Osteoblast (primary cell): ENCODE data around the gene PARL. TPM values are rescaled to one million over a fixed set of nuclear protein-coding genes. Genes with fewer than 3 reads are reported as not detected.

ENCODE experiments used
- DNase-seq: peaks from one replicate; pipeline ENCODE4 v3.0.0; 2011; ENCODE audit warnings: low spot score, mixed read lengths; ENCODE audit not compliant: insufficient read length; ENCODE audit errors: missing footprints
- H2AFZ ChIP-seq: 2 replicates; pipeline ENCODE4 v1.6.0; 2011; ENCODE audit warnings: mild to moderate bottlenecking, low read length
- H3K27ac ChIP-seq: 2 replicates; pipeline ENCODE4 v1.5.1; 2011; ENCODE audit warnings: mild to moderate bottlenecking, low read depth, low read length, moderate library complexity
- H3K27me3 ChIP-seq: 2 replicates; pipeline ENCODE4 v1.6.0; 2012; ENCODE audit warnings: mild to moderate bottlenecking, control low read depth, inconsistent platforms, low read length, moderate library complexity; ENCODE audit not compliant: insufficient read depth
- H3K36me3 ChIP-seq: 2 replicates; pipeline ENCODE4 v1.5.1; 2011; ENCODE audit warnings: mild to moderate bottlenecking, low read length, control low read depth, moderate library complexity; ENCODE audit not compliant: insufficient read depth
- H3K4me1 ChIP-seq: 2 replicates; pipeline ENCODE4 v1.5.1; 2011; ENCODE audit warnings: mild to moderate bottlenecking, low read length, control low read depth, moderate library complexity; ENCODE audit not compliant: insufficient read depth
- H3K4me2 ChIP-seq: 2 replicates; pipeline ENCODE4 v1.6.0; 2011; ENCODE audit warnings: mild to moderate bottlenecking, low read length; ENCODE audit not compliant: insufficient read depth
- H3K4me3 ChIP-seq: fragments of 200-600 bp; sonication (generic); 3 replicates; pipeline ENCODE4 v1.5.1; 2012; ENCODE audit warnings: mild to moderate bottlenecking, low read length, inconsistent platforms; ENCODE audit not compliant: insufficient read depth
- H3K79me2 ChIP-seq: 2 replicates; pipeline ENCODE4 v1.6.0; 2012; ENCODE audit warnings: mild to moderate bottlenecking, low read length, control low read depth, inconsistent platforms; ENCODE audit not compliant: insufficient read depth
- H3K9me3 ChIP-seq: 2 replicates; pipeline ENCODE4 v1.5.1; 2011; ENCODE audit warnings: low read depth, low read length, control low read depth
- H4K20me1 ChIP-seq: 2 replicates; pipeline ENCODE4 v1.6.0; 2012; ENCODE audit warnings: mild to moderate bottlenecking, low read length, control low read depth; ENCODE audit not compliant: insufficient read depth
- total RNA-seq: library from RNA; depleted of rRNA; stranded (reverse); fragments of >200 nt; gene quantifications from 2 replicates; pipeline ENCODE4 v1.2.3, GENCODE V29; 2012
- TF ChIP-seq, protein P1 (sequence below): IDR thresholded peaks from 2 replicates; pipeline ENCODE4 v1.5.1; 2011; ENCODE audit warnings: mild to moderate bottlenecking, low read depth, low read length, moderate library complexity; ENCODE audit errors: extremely low read depth

Gene PARL
- total RNA-seq, 1 donor = 34.0 TPM

DNA sequence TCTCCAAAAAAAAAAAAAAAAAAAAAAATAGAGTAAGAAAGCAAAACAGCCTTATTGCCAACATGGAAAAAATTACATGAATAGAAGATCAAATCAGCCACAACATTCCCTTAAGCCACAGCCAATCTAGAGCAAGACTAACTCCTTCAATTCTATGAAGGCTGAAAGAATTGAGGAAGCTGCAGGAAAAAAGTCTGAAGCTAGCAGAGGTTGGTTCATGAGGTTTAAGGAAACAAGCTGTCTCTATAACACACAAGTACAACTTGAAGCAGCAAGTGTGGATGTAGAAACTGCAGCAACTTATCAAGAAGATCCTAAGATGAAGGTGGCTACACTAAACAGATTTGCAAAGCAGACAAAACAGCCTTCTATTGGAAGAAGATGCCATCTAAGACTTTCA is 9.3 kb downstream of the PARL start:
- H3K79me2 ChIP-seq = peaks cover 97% of the 10 kb centered on the region
- no peak overlapping the region for H2AFZ ChIP-seq
- no peak overlapping the region for H3K4me3 ChIP-seq
- TF ChIP-seq, protein P1, sequence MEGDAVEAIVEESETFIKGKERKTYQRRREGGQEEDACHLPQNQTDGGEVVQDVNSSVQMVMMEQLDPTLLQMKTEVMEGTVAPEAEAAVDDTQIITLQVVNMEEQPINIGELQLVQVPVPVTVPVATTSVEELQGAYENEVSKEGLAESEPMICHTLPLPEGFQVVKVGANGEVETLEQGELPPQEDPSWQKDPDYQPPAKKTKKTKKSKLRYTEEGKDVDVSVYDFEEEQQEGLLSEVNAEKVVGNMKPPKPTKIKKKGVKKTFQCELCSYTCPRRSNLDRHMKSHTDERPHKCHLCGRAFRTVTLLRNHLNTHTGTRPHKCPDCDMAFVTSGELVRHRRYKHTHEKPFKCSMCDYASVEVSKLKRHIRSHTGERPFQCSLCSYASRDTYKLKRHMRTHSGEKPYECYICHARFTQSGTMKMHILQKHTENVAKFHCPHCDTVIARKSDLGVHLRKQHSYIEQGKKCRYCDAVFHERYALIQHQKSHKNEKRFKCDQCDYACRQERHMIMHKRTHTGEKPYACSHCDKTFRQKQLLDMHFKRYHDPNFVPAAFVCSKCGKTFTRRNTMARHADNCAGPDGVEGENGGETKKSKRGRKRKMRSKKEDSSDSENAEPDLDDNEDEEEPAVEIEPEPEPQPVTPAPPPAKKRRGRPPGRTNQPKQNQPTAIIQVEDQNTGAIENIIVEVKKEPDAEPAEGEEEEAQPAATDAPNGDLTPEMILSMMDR = no peak
- H4K20me1 ChIP-seq = peaks cover 53% of the 10 kb centered on the region
- H3K27ac ChIP-seq = no peak overlapping the region
- H3K9me3 ChIP-seq = no peaks in the 10 kb centered on the region
- DNase-seq = no peak
- no peaks in the 10 kb centered on the region for H3K27me3 ChIP-seq
- no peaks in the 10 kb centered on the region for H3K36me3 ChIP-seq
- H3K4me2 ChIP-seq = no peak overlapping the region
- H3K4me1 ChIP-seq = no peaks in the 10 kb centered on the region

DNA sequence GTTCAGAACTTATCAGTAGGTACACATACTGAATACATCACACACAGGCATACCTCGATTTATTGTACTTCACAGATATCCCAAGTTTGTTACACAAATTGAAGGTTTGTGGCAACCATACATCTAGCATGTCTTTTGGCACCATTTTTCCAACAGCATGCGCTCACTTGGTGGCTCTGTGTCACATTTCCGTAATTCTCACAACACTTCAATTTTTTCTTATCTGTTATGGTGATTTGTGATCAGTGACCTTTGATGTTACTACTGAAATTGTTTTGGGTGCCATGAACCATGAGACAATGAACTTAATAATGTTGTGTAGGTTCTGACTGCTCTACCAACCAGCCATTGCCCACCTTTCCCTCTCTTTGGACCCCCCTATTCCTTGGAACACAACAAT is 10.8 kb downstream of the PARL start:
- no peak for DNase-seq
- Histone ChIP-seq H4K20me1 (peaks cover 45% of the 10 kb centered on the region), H3K4me1 (no peaks in the 10 kb centered on the region), H3K27ac (no peak overlapping the region), H3K79me2 (peaks cover 92% of the 10 kb centered on the region), H3K27me3 (no peaks in the 10 kb centered on the region), H3K4me3 (no peak overlapping the region), H3K36me3 (no peaks in the 10 kb centered on the region), H2AFZ (no peak overlapping the region), H3K4me2 (no peak overlapping the region), H3K9me3 (no peaks in the 10 kb centered on the region)
- TF ChIP-seq, protein P1 = no peak

DNA sequence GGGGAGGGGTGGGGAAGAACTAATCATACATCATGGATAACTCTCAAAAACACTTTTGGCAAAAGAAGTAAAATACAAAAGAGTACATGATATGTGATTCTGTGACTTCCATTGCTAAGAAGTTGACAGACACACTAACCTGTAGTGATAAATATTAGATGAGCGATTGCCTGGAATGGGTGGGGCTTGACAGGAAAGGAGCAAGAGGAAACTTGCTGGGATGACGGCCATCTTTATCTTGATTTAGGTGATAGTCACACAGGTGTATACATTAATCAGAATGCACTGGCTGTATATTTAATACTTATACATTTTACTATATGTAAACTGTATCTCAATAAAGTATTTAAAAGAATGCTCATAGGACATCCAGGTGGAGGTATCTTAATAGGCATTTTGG is 13.1 kb downstream of the PARL start:
- no peak overlapping the region for H3K4me2 ChIP-seq
- H3K79me2 ChIP-seq = peaks cover 85% of the 10 kb centered on the region
- H3K9me3 ChIP-seq = no peaks in the 10 kb centered on the region
- H3K4me1 ChIP-seq = no peaks in the 10 kb centered on the region
- H2AFZ ChIP-seq = no peak overlapping the region
- peaks cover 45% of the 10 kb centered on the region for H4K20me1 ChIP-seq
- H3K36me3 ChIP-seq = peaks cover 5% of the 10 kb centered on the region
- no peaks in the 10 kb centered on the region for H3K27me3 ChIP-seq
- TF ChIP-seq, protein P1 = no peak
- no peak for DNase-seq
- no peak overlapping the region for H3K4me3 ChIP-seq
- H3K27ac ChIP-seq = no peak overlapping the region

DNA sequence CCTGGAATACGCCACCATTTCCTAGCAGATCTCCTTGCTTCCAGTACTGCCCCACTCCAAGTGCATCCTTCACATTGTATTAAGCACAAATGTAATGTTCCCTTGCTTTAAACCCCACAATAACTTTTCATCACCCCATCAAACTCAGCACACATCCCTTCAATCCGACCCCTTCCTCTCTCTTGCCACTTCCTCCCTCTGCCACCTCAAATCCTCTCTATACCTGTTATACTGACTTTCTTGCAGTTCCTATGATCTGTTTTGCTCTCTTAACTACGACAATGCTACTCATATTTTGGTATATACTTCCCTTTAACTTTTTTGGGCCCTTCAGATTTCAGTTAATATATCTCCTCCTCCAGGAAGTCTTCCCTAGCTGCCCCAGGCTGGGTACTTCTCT is 14.1 kb downstream of the PARL start:
- Histone ChIP-seq H3K79me2 (peaks cover 76% of the 10 kb centered on the region), H4K20me1 (peaks cover 38% of the 10 kb centered on the region), H3K4me2 (no peak overlapping the region), H3K9me3 (no peaks in the 10 kb centered on the region), H3K4me1 (no peaks in the 10 kb centered on the region), H3K36me3 (peaks cover 13% of the 10 kb centered on the region), H2AFZ (no peak overlapping the region), H3K27me3 (no peaks in the 10 kb centered on the region), H3K27ac (no peak overlapping the region), H3K4me3 (no peak overlapping the region)
- DNase-seq = no peak
- TF ChIP-seq, protein P1 = no peak
